ENCODE data around the gene MPHOSPH10.
"Not testable (repeated sequence)": the region's sequence is repeated elsewhere in the genome, so short reads cannot be mapped to it uniquely, and the experiment has no call there.

Gene MPHOSPH10, protein sequence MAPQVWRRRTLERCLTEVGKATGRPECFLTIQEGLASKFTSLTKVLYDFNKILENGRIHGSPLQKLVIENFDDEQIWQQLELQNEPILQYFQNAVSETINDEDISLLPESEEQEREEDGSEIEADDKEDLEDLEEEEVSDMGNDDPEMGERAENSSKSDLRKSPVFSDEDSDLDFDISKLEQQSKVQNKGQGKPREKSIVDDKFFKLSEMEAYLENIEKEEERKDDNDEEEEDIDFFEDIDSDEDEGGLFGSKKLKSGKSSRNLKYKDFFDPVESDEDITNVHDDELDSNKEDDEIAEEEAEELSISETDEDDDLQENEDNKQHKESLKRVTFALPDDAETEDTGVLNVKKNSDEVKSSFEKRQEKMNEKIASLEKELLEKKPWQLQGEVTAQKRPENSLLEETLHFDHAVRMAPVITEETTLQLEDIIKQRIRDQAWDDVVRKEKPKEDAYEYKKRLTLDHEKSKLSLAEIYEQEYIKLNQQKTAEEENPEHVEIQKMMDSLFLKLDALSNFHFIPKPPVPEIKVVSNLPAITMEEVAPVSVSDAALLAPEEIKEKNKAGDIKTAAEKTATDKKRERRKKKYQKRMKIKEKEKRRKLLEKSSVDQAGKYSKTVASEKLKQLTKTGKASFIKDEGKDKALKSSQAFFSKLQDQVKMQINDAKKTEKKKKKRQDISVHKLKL
- total RNA-seq = 54.0 reads per million, percentile 70 among the genes with 10 or more reads in this experiment

DNA sequence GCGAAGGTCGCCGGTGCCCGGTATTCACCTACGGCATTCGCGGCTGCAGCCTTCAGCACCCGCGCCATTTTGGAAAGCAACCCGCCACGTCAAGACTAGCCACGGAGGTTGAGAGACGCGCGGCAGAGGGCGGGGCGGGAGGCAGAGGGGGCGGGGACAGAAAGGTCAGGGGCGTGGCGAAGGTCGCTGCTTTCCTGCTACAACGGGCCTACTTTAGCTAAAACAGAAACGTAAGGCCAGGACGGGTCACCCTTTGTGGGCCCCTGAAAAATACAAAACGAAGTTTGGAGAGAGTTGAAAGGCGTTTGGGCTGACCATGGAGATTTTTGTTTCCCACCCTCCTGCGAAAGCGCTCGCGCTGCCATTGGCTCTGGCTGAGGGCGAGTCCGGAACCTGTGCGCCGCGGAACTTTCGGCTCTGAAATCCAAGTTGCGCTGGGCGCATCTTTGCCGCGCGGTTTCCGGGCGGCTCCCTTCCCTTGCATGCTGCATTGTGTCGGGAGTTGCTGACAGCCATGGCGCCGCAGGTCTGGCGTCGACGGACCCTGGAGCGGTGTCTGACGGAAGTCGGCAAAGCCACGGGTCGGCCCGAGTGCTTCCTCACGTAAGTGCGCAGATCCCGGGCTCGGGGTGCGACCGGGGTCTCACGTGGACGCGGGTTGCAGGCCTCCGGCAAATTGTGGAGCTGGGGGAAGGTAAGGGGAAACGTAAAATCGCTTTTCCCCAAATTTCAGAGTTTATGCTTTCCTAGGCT is at the start of gene MPHOSPH10, which contains the start of gene MCEE:
TSS of gene MPHOSPH10 (plus strand) at position 483 of the 753 bp plus-strand sequence. CDS start at position 515, 32 bp downstream.
TSS of gene MCEE (minus strand) at position 78 of the 753 bp plus-strand sequence. CDS start at position 68, 10 bp downstream.
- DNase-seq = peak; percentile 85

DNA sequence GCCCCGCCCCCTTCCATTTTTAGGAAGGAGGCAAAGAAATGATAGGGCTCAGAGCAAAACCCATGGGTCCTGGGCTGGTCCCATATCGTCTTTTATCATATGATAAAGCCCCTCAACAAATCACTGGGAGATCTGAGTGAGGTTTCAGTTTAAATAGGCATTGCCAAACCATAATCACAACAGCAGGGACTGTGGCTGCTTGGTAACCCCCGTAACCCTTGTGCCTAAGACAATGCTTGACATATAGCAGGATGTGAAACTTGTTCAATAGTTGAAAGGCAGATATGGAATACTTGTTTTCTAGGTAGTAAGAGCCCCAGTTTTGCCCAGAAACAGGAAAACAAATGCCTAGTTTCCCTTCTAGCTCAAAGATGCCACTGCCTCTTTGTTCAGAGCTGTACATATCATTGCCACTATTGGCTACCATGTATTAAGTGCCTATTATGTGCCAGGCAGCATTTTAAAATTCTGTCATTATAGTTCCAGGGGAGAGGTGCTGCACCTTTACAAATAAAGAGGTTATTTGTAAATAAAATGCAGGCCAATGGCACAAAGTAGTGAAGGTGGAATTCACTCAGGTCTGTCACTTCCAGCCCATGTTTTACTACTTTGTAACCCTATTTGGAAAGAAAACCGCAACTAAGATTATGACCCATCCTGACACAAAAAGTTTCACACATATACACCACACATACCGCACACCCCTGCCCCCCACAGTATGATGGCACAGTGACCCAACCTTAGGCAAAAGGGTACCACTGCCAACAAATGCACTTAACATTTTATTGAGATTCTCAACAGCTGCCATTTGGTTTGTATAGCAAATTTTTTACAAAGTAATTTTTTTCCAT is 47.8 kb upstream of the MPHOSPH10 start:
- no peak for DNase-seq

DNA sequence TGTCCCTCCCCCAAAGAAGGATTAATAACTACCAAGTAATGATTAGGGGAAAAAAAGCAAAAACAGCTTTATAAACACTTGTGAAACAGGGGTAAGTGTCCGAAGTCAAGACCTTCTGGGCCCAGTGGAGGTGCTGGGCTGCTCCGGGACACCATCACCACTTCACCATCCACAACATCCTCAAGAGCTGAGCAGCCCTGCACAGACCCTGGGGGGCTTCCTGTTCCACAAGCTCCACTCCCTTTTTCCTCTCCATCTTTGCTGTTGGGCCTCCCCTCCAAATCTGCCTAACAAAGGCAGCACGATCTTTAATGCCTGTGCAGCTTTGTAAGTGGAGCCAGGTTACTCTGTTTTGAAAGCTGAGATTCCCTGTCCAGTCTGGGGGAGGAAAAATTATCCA is 47.1 kb upstream of the MPHOSPH10 start:
- not testable (repeated sequence) for DNase-seq

DNA sequence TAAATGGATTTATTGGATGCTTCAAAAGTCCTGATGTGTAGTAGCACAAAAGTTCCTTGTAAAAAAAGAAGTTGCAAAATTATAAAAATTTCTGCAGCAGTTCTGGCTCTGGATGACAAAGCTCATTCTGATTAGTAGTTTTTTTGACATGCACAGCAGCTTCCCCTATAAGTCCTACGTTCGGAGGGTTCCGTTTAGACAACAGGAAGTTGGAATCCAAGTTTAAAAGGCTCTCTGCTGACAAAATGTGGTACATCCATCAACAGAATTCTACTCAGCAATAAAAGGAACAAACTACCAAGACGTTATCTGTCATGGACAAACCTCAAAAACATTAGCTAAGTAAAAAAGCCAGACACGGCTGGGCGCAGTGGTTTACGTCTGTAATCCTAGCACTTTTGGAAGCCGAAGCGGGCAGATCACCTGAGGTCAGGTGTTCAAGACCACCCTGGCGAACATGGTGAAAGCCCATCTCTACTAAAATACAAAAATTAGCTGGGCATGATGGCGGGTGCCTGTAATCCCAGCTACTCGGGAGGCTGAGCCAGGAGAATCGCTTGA is 46.6 kb upstream of the MPHOSPH10 start:
- DNase-seq = not testable (repeated sequence)

DNA sequence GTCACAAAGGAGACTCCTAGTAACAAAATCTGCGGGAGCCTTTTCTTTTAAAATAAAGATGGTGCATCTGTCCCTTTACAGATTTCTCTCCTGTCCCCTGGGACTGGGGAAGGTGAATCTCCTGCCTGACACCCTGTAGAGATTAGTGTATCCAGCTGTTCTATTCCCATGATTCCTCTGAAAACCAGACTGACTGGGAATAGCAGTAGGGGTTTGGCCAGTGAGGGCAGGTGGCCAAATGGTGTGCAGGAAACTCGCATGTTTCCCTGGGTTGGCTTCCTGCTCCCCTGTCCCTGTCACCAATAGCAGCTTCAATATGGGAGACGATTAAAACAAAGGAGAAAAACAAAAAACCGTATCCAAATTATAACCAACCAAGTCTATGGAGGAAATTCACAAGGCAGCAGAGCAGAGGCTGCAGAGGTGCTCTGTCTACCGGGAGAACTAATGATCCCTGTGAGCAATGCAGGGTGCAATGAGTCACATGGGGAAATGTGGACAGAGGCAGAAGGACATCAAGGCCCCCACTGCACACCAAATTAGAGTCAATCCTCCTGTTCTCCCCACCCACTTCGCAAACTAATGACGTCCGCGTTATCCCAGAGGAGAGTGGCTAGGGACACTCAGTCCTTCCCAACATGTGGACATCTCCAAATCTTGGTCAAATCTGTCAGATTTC is 45.0 kb upstream of the MPHOSPH10 start:
- not testable (repeated sequence) for DNase-seq

DNA sequence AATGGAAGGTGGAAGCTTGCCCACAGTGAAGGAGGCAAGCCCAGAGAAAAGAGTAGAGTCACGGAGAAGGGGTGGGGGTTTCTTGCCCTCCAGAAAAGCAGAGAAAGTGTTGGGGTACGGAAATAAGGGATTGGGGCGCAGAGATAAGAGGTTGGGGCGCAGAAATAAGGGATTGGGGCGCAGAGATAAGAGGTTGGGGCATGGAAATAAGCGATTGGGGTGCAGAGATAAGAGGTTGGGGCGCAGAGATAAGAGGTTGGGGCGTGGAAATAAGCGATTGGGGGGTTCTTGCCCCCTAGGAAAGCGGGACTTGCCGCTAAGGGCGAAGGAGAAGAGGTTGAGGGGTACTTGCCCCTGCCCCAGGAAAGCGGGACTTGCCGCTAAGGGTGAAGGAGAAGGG is 41.0 kb upstream of the MPHOSPH10 start:
- not testable (repeated sequence) for DNase-seq

DNA sequence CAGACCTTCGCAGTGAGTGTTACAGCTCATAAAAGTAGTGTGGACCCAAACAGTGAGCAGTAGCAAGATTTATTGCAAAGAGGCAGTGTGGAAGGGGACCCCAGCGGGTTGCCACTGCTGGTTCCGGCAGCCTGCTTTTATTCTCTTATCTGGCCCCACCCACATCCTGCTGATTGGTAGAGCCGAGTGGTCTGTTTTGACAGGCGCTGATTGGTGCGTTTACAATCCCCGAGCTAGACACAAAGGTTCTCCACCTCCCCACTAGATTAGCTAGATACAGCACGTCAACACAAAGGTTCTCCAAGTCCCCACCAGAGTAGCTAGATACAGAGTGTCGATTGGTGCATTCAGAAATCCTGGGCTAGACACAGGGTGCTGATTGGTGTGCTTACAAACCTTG is 38.6 kb upstream of the MPHOSPH10 start:
- DNase-seq = not testable (repeated sequence)

DNA sequence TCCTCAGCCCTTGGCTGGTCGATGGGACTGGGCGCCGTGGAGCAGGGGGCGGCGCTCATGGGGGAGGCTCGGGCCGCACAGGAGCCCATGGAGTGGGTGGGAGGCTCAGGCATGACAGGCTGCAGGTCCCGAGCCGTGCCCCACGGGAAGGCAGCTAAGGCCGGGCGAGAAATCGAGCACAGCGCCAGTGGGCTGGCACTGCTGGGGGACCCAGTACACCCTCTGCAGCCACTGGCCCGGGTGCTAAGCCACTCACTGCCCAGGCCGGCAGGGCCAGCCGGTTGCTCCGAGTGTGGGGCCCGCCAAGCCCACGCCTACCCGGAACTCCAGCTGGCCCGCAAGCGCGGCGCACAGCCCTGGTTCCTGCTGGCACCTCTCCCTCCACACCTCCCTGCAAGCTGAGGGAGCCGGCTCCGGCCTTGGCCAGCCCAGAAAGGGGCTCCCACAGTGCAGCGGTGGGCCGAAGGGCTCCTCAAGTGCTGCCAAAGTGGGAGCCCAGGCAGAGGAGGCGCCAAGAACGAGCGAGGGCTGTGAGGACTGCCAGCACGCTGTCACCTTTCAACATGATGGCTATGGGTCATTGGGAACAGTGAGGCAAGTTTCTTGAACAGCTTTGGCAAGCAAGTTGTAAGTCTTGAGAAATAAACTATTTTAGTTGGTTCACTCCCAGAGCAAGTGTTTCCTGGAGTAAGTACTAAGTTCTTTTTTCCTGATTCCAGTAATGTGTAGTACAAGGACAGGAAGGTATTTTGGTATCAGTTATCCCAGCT is 37.8 kb upstream of the MPHOSPH10 start:
- DNase-seq = not testable (repeated sequence)

DNA sequence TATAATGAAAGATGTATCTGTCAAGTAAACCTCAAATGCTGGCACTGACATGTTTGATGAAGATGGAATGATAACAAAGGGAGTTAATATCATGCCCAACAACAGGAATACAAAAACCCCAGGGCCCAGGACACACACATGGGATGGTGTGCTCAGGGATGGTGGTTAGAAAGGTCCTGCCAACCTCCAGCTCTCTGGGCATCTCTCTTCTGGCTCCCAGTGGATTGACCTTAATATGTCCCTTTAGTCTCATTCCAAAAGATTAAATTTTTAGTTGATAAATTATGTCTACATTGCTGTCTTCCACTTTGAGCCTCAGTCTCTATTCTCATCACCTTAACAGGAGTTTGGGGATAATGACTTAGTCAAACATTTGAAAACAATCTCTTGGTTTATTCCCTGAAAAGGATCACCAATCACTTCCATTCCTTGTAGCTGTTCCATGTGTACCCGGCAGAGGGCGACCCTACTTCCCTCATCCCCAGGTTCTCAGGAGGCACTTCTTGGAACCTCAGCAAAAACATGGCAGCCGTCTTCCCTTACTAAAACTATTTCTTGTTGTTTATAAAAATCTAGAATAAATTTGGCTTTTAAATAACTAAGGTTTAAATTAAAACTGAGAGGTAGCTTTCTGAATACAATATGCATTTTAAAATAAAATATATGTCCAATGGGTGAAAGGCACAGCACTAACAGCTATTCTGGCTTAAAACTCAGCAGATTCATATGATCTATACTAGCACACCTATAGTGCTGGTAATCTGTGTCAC is 30.1 kb upstream of the MPHOSPH10 start:
- DNase-seq = no peak

DNA sequence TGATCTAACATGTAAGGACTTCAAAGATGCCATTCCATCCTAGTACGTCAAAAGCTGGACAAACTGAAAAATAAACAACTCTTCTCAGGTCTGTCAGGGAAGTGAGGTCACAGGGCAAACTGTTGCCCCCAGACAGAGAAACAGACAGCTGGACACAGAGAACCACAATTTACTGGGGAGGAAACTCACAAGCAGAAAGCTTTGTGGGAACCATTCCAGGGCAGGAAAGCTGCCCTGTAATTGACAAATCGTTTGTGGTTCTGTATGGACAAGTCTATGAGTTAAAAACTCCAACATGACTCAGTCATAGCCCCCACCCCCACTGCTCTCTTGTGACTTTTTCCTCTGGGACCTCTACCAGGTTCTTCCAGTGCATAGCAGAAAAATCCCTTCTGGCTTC is 28.8 kb upstream of the MPHOSPH10 start:
- DNase-seq = no peak

DNA sequence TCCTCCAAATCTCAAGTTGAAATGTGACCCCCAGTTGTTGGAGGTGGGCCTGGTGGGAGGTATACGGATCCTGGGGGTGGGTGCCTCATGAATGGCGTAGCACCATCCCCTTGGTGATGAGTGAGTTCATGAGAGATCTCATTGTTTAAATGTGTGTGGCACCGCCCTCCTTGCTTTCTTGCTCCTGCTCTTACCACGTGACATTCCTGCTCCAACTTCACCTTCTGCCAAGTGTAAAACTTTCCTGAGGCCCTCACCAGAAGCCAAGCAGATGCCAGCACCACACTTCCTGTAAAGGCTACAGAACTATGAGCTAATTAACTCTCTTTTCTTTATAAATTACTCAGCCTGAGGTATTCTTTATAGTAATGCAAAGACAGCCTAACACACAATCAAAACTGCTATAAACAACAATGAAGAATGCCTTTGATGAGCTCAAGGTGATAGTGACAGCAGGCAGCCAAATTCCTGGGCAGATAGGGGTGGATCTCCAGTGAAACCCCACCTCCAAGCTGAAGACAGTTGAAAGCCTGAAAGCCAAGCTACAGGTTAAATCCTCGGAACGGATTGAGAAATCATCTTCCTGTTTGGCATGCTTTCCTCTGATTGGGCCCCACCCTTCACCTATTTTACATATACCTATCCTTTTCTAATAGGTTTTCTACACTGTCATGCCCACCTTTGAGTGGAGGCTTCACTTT is 27.3 kb upstream of the MPHOSPH10 start:
- no peak for DNase-seq

DNA sequence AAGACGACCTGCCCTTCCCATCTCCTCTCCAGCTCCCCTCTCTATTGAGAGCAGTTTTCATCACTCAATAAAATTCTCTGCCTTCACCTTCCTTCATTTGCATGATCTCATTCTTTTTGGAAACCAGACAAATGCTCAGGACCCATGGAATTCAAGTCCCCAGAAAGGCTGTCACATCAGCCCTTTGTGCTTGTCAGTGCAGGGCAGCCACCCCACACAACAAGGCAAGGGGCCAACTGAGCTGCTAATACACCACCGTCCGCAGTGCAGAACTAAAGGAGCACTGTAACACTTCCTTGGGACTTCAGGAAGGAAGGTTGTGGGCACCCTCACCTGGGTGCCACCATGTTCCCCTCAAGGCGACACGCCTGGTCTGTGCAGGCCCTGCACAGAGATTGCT is 26.6 kb upstream of the MPHOSPH10 start:
- no peak for DNase-seq

DNA sequence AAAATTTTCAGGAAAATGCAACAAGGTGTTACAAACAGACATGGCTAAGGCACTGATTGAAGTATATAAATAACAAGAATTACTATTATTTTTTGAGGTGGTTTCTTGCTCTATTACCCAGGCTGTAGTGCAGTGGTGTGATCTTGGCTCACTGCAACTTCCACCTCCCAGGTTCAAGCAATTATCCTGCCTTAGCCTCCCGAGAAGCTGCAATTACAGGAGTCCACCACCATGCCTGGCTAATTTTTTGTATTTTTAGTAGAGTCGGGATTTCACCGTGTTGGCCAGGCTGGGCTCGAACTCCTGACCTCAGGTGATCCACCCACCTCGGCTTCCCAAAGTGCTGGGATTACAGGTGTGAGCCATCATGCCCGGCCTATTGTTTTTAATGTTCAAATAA is 24.0 kb upstream of the MPHOSPH10 start:
- DNase-seq = not testable (repeated sequence)

DNA sequence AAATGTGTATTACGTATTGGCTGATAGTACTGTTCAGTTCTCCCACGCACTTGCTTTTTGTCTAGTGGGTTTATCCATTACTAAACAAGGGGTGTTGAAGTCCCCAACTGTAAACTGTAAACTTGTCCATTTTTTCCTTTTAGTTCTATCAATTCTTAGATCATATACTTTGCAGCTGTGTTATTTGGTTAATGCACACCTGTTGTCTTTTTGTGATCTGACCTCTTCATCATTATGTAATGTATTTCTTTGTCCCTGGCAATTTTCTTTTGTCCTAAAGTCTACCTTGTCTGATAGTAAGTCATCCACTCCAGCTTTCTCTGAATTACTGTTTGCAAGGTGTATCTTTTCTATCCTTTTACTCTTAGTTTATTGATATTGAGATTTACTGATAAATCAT is 22.3 kb upstream of the MPHOSPH10 start:
- DNase-seq = no peak

DNA sequence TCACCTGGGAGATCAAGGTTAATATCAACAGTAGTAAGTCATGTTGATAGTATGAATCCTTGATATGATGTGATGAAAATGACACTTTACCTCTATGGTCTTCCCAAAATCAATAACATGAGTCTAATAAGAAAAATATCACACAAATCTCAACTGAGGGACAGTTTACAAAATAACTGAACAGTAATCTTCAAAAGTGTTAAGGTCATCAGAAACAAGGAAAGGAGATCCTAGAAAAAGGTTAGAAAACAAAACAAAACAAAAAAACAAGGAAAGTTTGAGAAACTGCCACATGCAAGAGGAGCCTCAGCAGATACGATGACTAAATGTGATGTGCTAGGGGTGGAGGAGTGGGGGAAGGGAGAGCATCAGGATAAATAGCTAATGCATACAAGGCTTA is 16.6 kb upstream of the MPHOSPH10 start:
- DNase-seq = no peak

DNA sequence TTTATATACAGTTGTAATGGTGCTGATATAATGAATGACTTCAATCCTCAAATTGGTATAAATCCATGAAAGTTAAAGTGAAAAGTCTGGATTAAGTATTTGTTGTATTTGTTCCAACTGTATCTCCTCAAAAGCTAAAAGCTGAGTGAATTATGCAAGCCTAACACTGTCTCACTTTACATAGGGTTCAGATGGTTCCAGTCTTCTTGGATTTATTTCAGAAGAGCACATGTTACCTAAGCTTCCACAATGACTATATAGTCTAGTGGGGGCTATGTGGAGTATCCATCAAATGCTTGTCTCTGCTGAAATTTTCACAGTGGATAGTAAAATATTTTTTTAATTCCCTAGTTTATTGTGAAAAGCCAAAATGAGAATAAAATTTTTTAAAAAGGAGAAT is 13.4 kb upstream of the MPHOSPH10 start:
- no peak for DNase-seq

DNA sequence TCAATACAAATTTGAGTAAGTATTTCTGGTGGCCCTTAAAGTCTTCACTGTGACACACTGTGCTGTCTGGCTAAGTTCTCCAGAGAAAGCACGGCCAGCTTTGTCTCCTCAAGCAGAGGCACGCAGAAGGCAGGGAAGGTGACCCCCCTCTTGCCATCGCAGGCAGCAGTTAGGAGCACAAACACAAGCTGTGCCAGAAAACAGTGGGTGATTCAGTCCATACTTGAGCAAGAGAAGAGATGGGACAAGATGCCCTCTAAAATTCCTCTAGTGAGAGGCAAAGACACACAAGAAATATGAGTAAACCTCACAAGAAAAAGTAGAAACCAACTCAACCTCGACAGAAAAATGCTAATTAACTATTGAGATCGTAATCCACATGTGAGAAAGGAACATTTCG is 10.2 kb upstream of the MPHOSPH10 start:
- no peak for DNase-seq

DNA sequence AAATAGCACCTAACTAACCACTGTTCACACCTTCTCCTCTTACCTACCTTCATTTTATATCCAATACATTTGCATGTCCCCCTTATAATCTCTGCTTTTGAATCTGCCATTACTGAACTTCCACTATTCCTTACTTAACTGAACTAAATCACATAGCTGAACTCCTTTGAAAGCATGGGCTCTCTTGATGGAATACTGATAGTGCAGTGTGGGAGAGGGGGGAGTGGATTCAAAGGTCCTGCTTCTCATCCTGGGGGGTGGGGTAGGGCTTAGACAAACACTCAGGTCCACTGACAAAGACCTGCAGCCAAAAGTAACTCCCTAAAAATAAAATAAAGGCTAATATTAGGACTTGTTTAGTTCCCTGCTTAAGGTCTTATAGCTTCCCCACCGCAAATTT is 9.0 kb upstream of the MPHOSPH10 start:
- DNase-seq = no peak
